ENCODE measurements around the gene TXLNB. TPM values are rescaled to one million over a fixed set of nuclear protein-coding genes. Genes with fewer than 3 reads are reported as not detected.

The TXLNB gene
- polyA plus RNA-seq, 2 of the 4 experiments (the other 2 are of a cell fraction), result not detected

GRCh38 chr6:139335447-139336210 lies 43.8 kb upstream of the TXLNB start:
- POLR2A ChIA-PET, result no interaction called here
- no peak for FAIRE-seq
- ATAC-seq, result no peak

GRCh38 chr6:139334806-139335446 lies 43.1 kb upstream of the TXLNB start:
- H3K27ac ChIP-seq, result no peak overlapping the region
- ATAC-seq (no peak), FAIRE-seq (no peak), DNase-seq (ENCODE audit: low read depth in 1 of 2, low spot score in 1 of 2) (no peak)
- H3K9me3 ChIP-seq, result no peaks in the 10 kb centered on the region
- H3K4me2 ChIP-seq, result no peak overlapping the region
- CTCF ChIA-PET, result no interaction called here
- POLR2A ChIA-PET, result no interaction called here
- TF ChIP-seq ZSCAN20 (CRISPR knock-in tag; IDR thresholded peaks at IDR 0.05), result no peak
- no peak for TF ChIP-seq FOXS1 (CRISPR knock-in tag; IDR thresholded peaks at IDR 0.05)
- no peak for TF ChIP-seq POLR2AphosphoS2 (conservative IDR thresholded peaks at IDR 0.05; ENCODE audit: low read length)
- no peak for TF ChIP-seq EHMT2 (IDR thresholded peaks at IDR 0.05; ENCODE audit: low read depth)
- TF ChIP-seq KDM5A (IDR thresholded peaks at IDR 0.05), result no peak
- 55% methylated on average over 5 of the region's 5 CpGs for WGBS (ENCODE audit: missing lambda C conversion rate)
- no peaks in the 10 kb centered on the region for H3K4me1 ChIP-seq
- H3K4me3 ChIP-seq, result no peak overlapping the region

More at GRCh38 chr6:139335447-139336210, 43.8 kb upstream of the TXLNB start:
- CTCF ChIA-PET, result interaction anchor here (0.6 kb wide), 1 partner anchor 726 kb away, joined by 3 read pairs; no protein-coding TSS in a partner anchor
- Histone ChIP-seq H3K4me1 (no peaks in the 10 kb centered on the region), H3K4me2 (no peak overlapping the region), H3K4me3 (no peak overlapping the region), H3K9me3 (no peaks in the 10 kb centered on the region), H3K27ac (no peak overlapping the region)
- TF ChIP-seq RNF2 (IDR thresholded peaks at IDR 0.05; ENCODE audit: borderline replicate concordance, low read depth) (no peak), HOXB5 (CRISPR knock-in tag; IDR thresholded peaks at IDR 0.05) (no peak), PHF8 (IDR thresholded peaks at IDR 0.05; ENCODE audit: borderline replicate concordance, low read depth) (no peak), HMGXB4 (CRISPR knock-in tag; IDR thresholded peaks at IDR 0.05; ENCODE audit: borderline replicate concordance) (no peak), TP53 (CRISPR knock-in tag; IDR thresholded peaks at IDR 0.05) (no peak)
- 55% methylated on average over 5 of the region's 5 CpGs for WGBS (ENCODE audit: missing lambda C conversion rate)
- DNase-seq (ENCODE audit: low read depth in 1 of 2, low spot score in 1 of 2), result no peak

GRCh38 chr6:139330826-139331500 lies 39.2 kb upstream of the TXLNB start:
- DNase-seq (ENCODE audit: low read depth in 1 of 2, low spot score in 1 of 2), result no peak
- Histone ChIP-seq H3K9me3 (peaks cover 4% of the 10 kb centered on the region; the same call in 1 of the 3 replicates), H3K4me2 (no peak overlapping the region), H3K27ac (no peak overlapping the region), H3K4me1 (no peaks in the 10 kb centered on the region), H3K4me3 (no peak overlapping the region)
- POLR2A ChIA-PET, result no interaction called here
- CTCF ChIA-PET, result interaction anchor here (1.1 kb wide), 1 partner anchor 10 kb away, joined by 3 read pairs; no protein-coding TSS in a partner anchor
- 37% methylated on average over 3 of the region's 3 CpGs for WGBS (ENCODE audit: missing lambda C conversion rate)
- no peak for FAIRE-seq
- no peak for ATAC-seq
- no peak for TF ChIP-seq ATOH8 (CRISPR knock-in tag; IDR thresholded peaks at IDR 0.05; ENCODE audit: low read depth)
- TF ChIP-seq POLR2AphosphoS2 (conservative IDR thresholded peaks at IDR 0.05; ENCODE audit: low read length), result no peak
- no peak for TF ChIP-seq HES2 (IDR thresholded peaks at IDR 0.05)
- no peak for TF ChIP-seq BHLHE40 (IDR thresholded peaks at IDR 0.05; ENCODE audit: low read depth, low read length)
- TF ChIP-seq MAX (IDR thresholded peaks at IDR 0.05), result no peak
- no peak for TF ChIP-seq MAZ (IDR thresholded peaks at IDR 0.05; ENCODE audit: borderline replicate concordance, low read depth, low read length)
- no peak for TF ChIP-seq HOXB5 (CRISPR knock-in tag; IDR thresholded peaks at IDR 0.05)
- no peak for TF ChIP-seq CTCF (IDR thresholded peaks at IDR 0.05)
- no peak for TF ChIP-seq FOXS1 (CRISPR knock-in tag; IDR thresholded peaks at IDR 0.05)

All from A549 (cell line).